Endothelial cell of umbilical vein (primary cell): Measurements from ENCODE around the gene RNF5. TPM values are rescaled to one million over a fixed set of nuclear protein-coding genes. Genes with fewer than 3 reads are reported as not detected.

ENCODE experiments used
- BruUV-seq: library from RNA; stranded (reverse); fragments of 400-500 nt; replicated peaks from 2 replicates; lab custom pipeline; 2021; lab: Mats Ljungman, UMichigan
- CTCF ChIA-PET: fragments of 300-600, 350-600 bp; sonication (Branson Sonifier 250); formaldehyde crosslinking; loops from one replicate; lab custom pipeline; 2021; ENCODE audit warnings: antibody characterized with exemption, inconsistent platforms; lab: Charles Lee
- POLR2A ChIA-PET: fragments of 300-600, 350-600 bp; sonication (Branson Sonifier 250); formaldehyde crosslinking; loops from one replicate; lab custom pipeline; 2021; ENCODE audit warnings: antibody characterized with exemption, inconsistent platforms; lab: Charles Lee
- DNase-seq: peaks from one replicate; pipeline ENCODE4 v3.0.0-alpha.2; 2011; ENCODE audit warnings: low read depth, low spot score
- FAIRE-seq: peaks from 2 replicates; lab custom pipeline; 2011; peaks lifted over from hg19 to GRCh38; lab: Jason Lieb, UNC
- H2AFZ ChIP-seq: 2 replicates; pipeline ENCODE4 v1.6.0; 2012; ENCODE audit warnings: low read depth, low read length, control low read depth, inconsistent platforms
- H3K27ac ChIP-seq: 2 replicates; pipeline ENCODE4 v1.5.1; 2011; ENCODE audit warnings: low read depth, mild to moderate bottlenecking, control low read depth, low read length, moderate library complexity; ENCODE audit not compliant: insufficient read depth
- H3K27me3 ChIP-seq, 2 experiments: 2 replicates each; pipeline versions ENCODE4 v1.6.0 to v1.6.1; 2011; ENCODE audit warnings: low read length in 2 of 2, mixed read lengths in 1 of 2; ENCODE audit not compliant: control insufficient read depth in 2 of 2, insufficient read depth in 2 of 2
- H3K36me3 ChIP-seq, 2 experiments: 2 replicates in 1 of 2; 3 replicates in 1 of 2; pipeline ENCODE4 v1.5.1; 2011; ENCODE audit warnings: low read length in 2 of 2, mild to moderate bottlenecking in 1 of 2, moderate library complexity in 1 of 2; ENCODE audit not compliant: control insufficient read depth in 2 of 2, insufficient read depth in 2 of 2; ENCODE audit errors: extremely low read depth in 1 of 2
- H3K4me1 ChIP-seq: 3 replicates; pipeline ENCODE4 v1.5.1; 2011; ENCODE audit warnings: mild to moderate bottlenecking, low read length; ENCODE audit not compliant: control insufficient read depth, insufficient read depth; ENCODE audit errors: extremely low read depth
- H3K4me2 ChIP-seq: 2 replicates; pipeline ENCODE4 v1.6.1; 2011; ENCODE audit warnings: low read length, control low read depth, mixed read lengths; ENCODE audit not compliant: insufficient read depth
- H3K4me3 ChIP-seq, 3 experiments: fragments of 200-600 bp in 1 of 3; sonication (generic), shearing (Covaris generic) in 1 of 3; replicated peaks in 1 of 3; 2 replicates each; pipeline ENCODE4 v1.5.1; 2011 to 2016; ENCODE audit warnings: control low read depth in 3 of 3, low read length in 3 of 3, mild to moderate bottlenecking in 2 of 3, inconsistent platforms in 1 of 3, low read depth in 1 of 3, moderate library complexity in 1 of 3; ENCODE audit not compliant: insufficient read depth in 1 of 3
- H3K79me2 ChIP-seq: 2 replicates; pipeline ENCODE4 v1.6.0; 2012; ENCODE audit warnings: low read length, inconsistent platforms; ENCODE audit not compliant: control insufficient read depth, insufficient read depth
- H3K9ac ChIP-seq: replicated peaks from 2 replicates; pipeline ENCODE3; 2011; ENCODE audit warnings: low read length, control low read depth; ENCODE audit not compliant: insufficient read depth; ENCODE audit errors: extremely low read depth
- H3K9me1 ChIP-seq: replicated peaks from 3 replicates; pipeline ENCODE4 v1.6.0; 2011; ENCODE audit warnings: mild to moderate bottlenecking, low read length; ENCODE audit not compliant: control insufficient read depth, insufficient read depth; ENCODE audit errors: extremely low read depth
- H3K9me3 ChIP-seq: replicated peaks from 2 replicates; pipeline ENCODE4 v1.5.1; 2012; ENCODE audit warnings: low read length, inconsistent platforms; ENCODE audit not compliant: control insufficient read depth, insufficient read depth
- H4K20me1 ChIP-seq: replicated peaks from 2 replicates; pipeline ENCODE3; 2011; ENCODE audit warnings: mild to moderate bottlenecking, low read length; ENCODE audit not compliant: control insufficient read depth, insufficient read depth; ENCODE audit errors: extremely low read depth
- MYC ChIP-seq: IDR thresholded peaks from one replicate; pipeline ENCODE4 v1.6.1; 2011; ENCODE audit warnings: mild to moderate bottlenecking, low read depth, low read length
- POLR2AphosphoS5 ChIP-seq: IDR thresholded peaks from 2 replicates; pipeline ENCODE4 v1.6.1; 2012; ENCODE audit warnings: low read depth, mild to moderate bottlenecking, control low read depth, low read length, moderate library complexity; ENCODE audit not compliant: insufficient read depth
- dilution Hi-C: fragments of 300-500 bp; cut with MboI; formaldehyde crosslinking; loops from one replicate; pipeline ENCODE4 v1.15.0; 2019; ENCODE audit warnings: low sequenced_read_pairs; ENCODE audit not compliant: extremely low pct_ligation_motif_present
- intact Hi-C: fragments of 100-400 bp; cut with micrococcal nuclease; formaldehyde crosslinking; loops from one replicate; pipeline ENCODE4 v1.10.0; 2022
- polyA plus RNA-seq, 4 experiments: library from polyadenylated mRNA; depleted of rRNA in 3 of 4; stranded (reverse) in 3 of 4; unstranded in 1 of 4; fragments of >200 nt; gene quantifications; 2 replicates each; pipeline versions ENCODE4 v1.2.1 to v1.2.3, GENCODE V29; 2011 to 2012; ENCODE audit warnings: missing spikeins in 1 of 4
- total RNA-seq: library from RNA; stranded (reverse); gene quantifications from 2 replicates; pipeline ENCODE4 v1.2.3, GENCODE V29; 2021

RNF5 gene
- total and polyA plus RNA-seq, 2 donors (not counting 3 experiments of a cell fraction or from before 2014, with no cell fraction given) = 49.2 to 100 TPM

DNA sequence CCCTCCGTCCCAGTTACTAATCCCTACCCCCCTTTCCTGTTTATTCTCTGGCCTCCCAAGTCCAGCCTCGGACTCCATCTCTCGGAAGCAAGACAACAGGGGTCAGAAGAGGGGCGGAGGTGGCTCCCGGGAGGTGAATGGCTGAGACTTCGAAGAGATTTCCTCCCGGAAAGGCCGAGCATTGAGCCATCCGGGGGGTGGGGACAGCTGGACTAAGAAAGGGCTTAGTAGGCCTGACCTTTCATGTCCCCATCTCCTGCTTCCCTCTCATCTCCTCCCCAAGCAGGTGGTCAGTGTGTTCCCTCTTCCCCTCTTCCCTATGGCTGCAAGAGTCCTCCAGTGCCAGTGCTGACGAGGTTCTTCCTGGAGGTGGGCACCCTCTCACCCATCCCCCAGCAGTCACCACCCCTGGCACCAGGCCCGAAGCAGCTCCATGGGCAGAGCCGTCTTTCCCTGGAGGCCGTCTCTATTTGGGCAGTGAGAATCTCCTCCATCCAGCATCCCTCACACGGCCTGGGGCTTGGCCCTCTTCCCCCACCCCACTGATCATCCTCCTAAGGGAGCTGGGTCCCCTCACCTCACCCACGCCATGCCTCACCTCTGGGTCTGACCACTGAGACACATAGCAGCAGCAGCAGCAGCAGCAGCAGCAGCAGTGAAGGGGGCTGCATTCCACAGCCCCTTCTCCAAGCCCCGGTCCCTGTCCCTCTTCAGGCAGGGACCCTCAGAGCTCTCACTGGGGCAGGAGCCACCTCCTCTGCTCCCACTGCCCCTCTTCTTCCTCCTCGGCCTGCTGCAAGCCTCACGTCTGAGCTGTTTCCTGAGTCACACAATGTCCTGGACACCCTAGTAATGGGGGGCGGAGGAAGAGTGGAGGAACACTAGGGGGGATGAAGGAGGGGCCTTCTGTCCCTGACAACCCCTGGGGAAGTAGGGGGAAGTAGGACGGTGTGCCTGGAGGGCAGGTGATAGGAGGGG lies 45.3 kb downstream of the RNF5 start, which contains the start of gene NOTCH4:
Gene NOTCH4 (minus strand): TSS at position 810 of the 978 bp plus-strand sequence. CDS start 139 bp downstream, at position 671.
- intact Hi-C loops = no loop called here
- dilution Hi-C loops = no loop called here
- DNase-seq (peak; percentile 27), FAIRE-seq (peak; percentile 94)
- Histone ChIP-seq H3K9me3 (no peaks in the 10 kb centered on the region), H3K9me1 (no peaks in the 10 kb centered on the region), H3K36me3 (peaks cover 3 to 5% of the 10 kb centered on the region in 2 experiments), H3K27me3 (no peaks in the 10 kb centered on the region), H3K9ac (peak within 1 kb of the TSS; percentile 1), H3K4me2 (peak within 1 kb of the TSS; percentile 56), H3K27ac (peak within 1 kb of the TSS; percentile 25), H4K20me1 (no peaks in the 10 kb centered on the region), H3K79me2 (peaks cover 2% of the 10 kb centered on the region), H3K4me1 (peaks cover 25% of the 10 kb centered on the region), H2AFZ (peak within 1 kb of the TSS; percentile 58), H3K4me3 (peak within 1 kb of the TSS in 2 of 3 experiments; percentile 27 to 28)
- ChIA-PET CTCF (interaction anchor here (0.8 to 1.4 kb wide), 4 partner anchors 21 to 615 kb away, joined by 3 to 4 read pairs (median 4); no protein-coding TSS in a partner anchor), POLR2A (interaction anchor here (0.6 kb wide), 1 partner anchor 95 kb away, joined by 4 read pairs; the partner anchor contains the start of gene ATF6B)
- TF ChIP-seq MYC (peak; percentile 7), POLR2AphosphoS5 (no peak)
- TSS peak; percentile 16 for BruUV-seq

DNA sequence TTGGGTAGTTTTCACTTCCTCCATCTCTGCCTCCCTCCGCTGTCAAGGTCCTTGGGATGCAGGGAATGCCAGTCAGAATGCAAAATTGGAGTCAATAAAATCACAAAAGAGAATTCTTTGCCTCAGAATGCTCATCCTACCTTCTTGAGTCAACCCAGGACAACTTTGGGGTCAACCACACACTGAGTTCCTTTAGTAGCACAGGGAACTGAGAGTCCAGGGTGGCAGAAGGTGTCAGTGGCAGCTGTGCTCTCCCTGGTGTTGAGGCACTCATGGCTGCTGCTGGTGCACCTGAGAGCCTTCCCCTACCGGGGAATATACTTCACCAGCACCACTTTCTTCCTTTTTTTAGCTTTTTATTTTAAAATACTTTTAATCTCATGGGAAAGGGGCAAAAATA lies 46.5 kb downstream of the RNF5 start:
- no peak for TF ChIP-seq MYC
- Histone ChIP-seq H3K9me1 (no peaks in the 10 kb centered on the region), H4K20me1 (no peaks in the 10 kb centered on the region), H3K27ac (no peak overlapping the region), H3K27me3 (no peaks in the 10 kb centered on the region), H3K4me2 (no peak overlapping the region), H3K4me1 (peaks cover 25% of the 10 kb centered on the region), H2AFZ (peak overlapping the region; percentile 58), H3K9ac (no peak overlapping the region), H3K79me2 (peaks cover 2% of the 10 kb centered on the region), H3K36me3 (peaks cover 3 to 5% of the 10 kb centered on the region in 2 experiments), H3K4me3 (no peak overlapping the region), H3K9me3 (no peaks in the 10 kb centered on the region)
- intact Hi-C loops (no loop called here), dilution Hi-C loops (no loop called here)
- POLR2A ChIA-PET = no interaction called here
- CTCF ChIA-PET = no interaction called here
- DNase-seq = no peak
- BruUV-seq = no TSS peak
- no peak for FAIRE-seq
